ENCODE results near the gene PCSK7. TPM values are rescaled to one million over a fixed set of nuclear protein-coding genes. Genes with fewer than 3 reads are reported as not detected.

The PCSK7 gene
- total RNA-seq, 1 donor from 2014 or later, result 50.2 TPM

- intact Hi-C loops (cut with DNase I), result no loop called here
- Histone ChIP-seq H3K4me3 (peak overlapping the region; percentile 38), H3K4me1 (peaks cover 30% of the 10 kb centered on the region), H3K27ac (peak overlapping the region; percentile 77), H3K9me3 (no peaks in the 10 kb centered on the region), H3K27me3 (ENCODE audit: low read depth) (no peaks in the 10 kb centered on the region), H3K36me3 (peaks cover 46% of the 10 kb centered on the region)
- TF ChIP-seq CTCF (IDR thresholded peaks at IDR 0.05), result no peak
- DNase-seq (no peak), ATAC-seq (no peak)
Observed at GRCh38 chr11:117201658-117202305, 30.1 kb downstream of the PCSK7 start.

GRCh38 chr11:117200813-117201657 is 30.8 kb downstream of the PCSK7 start:
- no peaks in the 10 kb centered on the region for H3K27me3 ChIP-seq (ENCODE audit: low read depth)
- H3K4me3 ChIP-seq, result peak overlapping the region; percentile 38
- intact Hi-C loops (cut with DNase I), result no loop called here
- H3K27ac ChIP-seq, result peak overlapping the region; percentile 77
- no peak for ATAC-seq
- no peaks in the 10 kb centered on the region for H3K9me3 ChIP-seq
- no peak for TF ChIP-seq CTCF (IDR thresholded peaks at IDR 0.05)
- no peak for DNase-seq
- H3K4me1 ChIP-seq, result peaks cover 30% of the 10 kb centered on the region
- peaks cover 51% of the 10 kb centered on the region for H3K36me3 ChIP-seq

DNA sequence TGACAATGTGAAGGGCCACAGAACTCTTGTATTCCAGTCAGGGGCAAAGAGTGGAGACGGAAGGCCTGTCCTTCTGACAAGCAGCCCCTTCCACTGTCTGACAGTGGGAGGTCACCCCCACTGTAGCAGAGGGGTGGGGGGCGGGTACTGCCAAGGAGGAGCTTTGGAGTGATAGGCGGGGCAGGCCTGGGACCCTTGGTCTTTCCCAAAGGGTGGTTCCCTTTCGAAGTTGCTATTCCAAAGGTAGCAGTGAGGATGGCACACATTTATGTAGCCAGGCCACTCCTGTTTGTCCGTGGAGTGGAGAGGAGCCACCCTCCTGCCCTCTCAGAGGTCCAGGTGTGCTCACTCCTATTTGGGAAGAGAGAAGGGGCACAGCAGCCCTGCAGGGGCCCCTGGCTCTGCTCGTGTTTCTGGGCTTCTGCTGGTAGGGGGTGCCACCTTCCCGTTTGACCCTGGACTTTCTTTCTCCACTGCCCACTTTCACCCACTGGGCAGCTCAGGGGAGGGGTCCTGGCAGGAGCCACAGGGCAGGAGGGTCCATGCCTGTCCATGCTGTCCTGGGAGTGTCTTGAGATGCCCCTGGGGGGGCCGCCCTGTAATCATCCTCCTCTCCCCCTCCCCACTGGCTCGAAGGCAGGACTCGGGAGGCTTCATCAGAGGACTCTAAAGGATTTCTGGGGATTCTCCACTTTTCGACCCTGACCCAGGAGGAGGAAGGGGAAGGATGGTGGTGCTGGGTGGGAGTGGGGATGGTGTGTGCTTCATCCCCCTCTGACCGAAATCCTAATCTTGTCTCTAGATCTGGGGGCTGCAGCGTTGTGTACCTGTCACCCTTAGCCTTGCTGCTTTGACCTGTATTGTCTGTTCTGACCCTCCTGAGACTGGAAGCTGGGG is 31.7 kb downstream of the PCSK7 start:
- peaks cover 26% of the 10 kb centered on the region for H3K4me1 ChIP-seq
- intact Hi-C loops (cut with DNase I), result no loop called here
- H3K27me3 ChIP-seq (ENCODE audit: low read depth), result no peaks in the 10 kb centered on the region
- H3K36me3 ChIP-seq, result peaks cover 55% of the 10 kb centered on the region
- H3K9me3 ChIP-seq, result no peaks in the 10 kb centered on the region
- ATAC-seq (peak in 1 of 2 donors; percentile 0), DNase-seq (peak; percentile 26)
- TF ChIP-seq CTCF (IDR thresholded peaks at IDR 0.05), result no peak
- H3K4me3 ChIP-seq, result peak overlapping the region; percentile 38
- H3K27ac ChIP-seq, result peak overlapping the region; percentile 77

DNA sequence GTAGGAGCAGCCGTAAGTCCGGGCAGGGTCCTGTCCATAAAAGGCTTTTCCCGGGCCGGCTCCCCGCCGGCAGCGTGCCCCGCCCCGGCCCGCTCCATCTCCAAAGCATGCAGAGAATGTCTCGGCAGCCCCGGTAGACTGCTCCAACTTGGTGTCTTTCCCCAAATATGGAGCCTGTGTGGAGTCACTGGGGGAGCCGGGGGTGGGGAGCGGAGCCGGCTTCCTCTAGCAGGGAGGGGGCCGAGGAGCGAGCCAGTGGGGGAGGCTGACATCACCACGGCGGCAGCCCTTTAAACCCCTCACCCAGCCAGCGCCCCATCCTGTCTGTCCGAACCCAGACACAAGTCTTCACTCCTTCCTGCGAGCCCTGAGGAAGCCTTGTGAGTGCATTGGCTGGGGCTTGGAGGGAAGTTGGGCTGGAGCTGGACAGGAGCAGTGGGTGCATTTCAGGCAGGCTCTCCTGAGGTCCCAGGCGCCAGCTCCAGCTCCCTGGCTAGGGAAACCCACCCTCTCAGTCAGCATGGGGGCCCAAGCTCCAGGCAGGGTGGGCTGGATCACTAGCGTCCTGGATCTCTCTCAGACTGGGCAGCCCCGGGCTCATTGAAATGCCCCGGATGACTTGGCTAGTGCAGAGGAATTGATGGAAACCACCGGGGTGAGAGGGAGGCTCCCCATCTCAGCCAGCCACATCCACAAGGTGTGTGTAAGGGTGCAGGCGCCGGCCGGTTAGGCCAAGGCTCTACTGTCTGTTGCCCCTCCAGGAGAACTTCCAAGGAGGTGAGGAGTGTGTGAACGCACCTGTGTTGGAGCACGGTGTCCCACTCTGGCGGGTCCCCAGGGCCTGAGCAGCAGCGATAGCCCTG is 32.6 kb downstream of the PCSK7 start, which contains the start of gene TAGLN:
Gene TAGLN, plus strand, starts transcription at position 318 of the 863 bp plus-strand sequence. CDS start 3,644 bp downstream, outside the sequence.
- peaks cover 24% of the 10 kb centered on the region for H3K4me1 ChIP-seq
- no peaks in the 10 kb centered on the region for H3K27me3 ChIP-seq (ENCODE audit: low read depth)
- H3K27ac ChIP-seq, result peak within 1 kb of the TSS; percentile 77
- no peaks in the 10 kb centered on the region for H3K9me3 ChIP-seq
- peak; percentile 67 for DNase-seq
- ATAC-seq, result peak; percentile 77 to 78
- TF ChIP-seq CTCF (IDR thresholded peaks at IDR 0.05), result no peak
- intact Hi-C loops (cut with DNase I), result no loop called here
- H3K36me3 ChIP-seq, result peaks cover 49% of the 10 kb centered on the region
- H3K4me3 ChIP-seq, result peak within 1 kb of the TSS; percentile 38

Measured in lower lobe of right lung (tissue), 2 donors.